Caco-2 (cell line): ENCODE data around the gene TNNI2. TPM values are rescaled to one million over a fixed set of nuclear protein-coding genes. Genes with fewer than 3 reads are reported as not detected.

Source experiments
- BruUV-seq: library from RNA; stranded (reverse); fragments of 400-500 nt; replicated peaks from 2 replicates; lab custom pipeline; 2021; lab: Mats Ljungman, UMichigan
- CTCF ChIA-PET: fragments of 300-600 bp; sonication (Branson Sonifier 250); formaldehyde crosslinking; loops from one replicate; lab custom pipeline; 2022; ENCODE audit warnings: antibody characterized with exemption; lab: Charles Lee
- POLR2A ChIA-PET: fragments of 300-600 bp; sonication (Branson Sonifier 250); formaldehyde crosslinking; loops from one replicate; lab custom pipeline; 2022; ENCODE audit warnings: antibody characterized with exemption; lab: Charles Lee
- DNase-seq, 2 experiments: peaks; one replicate each; pipeline versions ENCODE4 v3.0.0 to v3.0.0-alpha.2; 2020 to 2022
- H3K27me3 ChIP-seq: replicated peaks from 2 replicates; pipeline ENCODE4 v1.6.0; 2011; ENCODE audit warnings: low read length; ENCODE audit not compliant: control insufficient read depth, insufficient read depth
- H3K36me3 ChIP-seq: 2 replicates; pipeline ENCODE4 v1.5.1; 2011; ENCODE audit warnings: low read length; ENCODE audit not compliant: control insufficient read depth, insufficient read depth
- H3K4me1 ChIP-seq: fragments of 250-450 bp; sonication (Bioruptor Pico); 2 replicates; pipeline ENCODE4 v1.5.1; 2020; ENCODE audit warnings: mild to moderate bottlenecking
- H3K4me3 ChIP-seq: 2 replicates; pipeline ENCODE4 v1.5.1; 2011; ENCODE audit warnings: low read depth, mild to moderate bottlenecking, control low read depth, low read length
- H3K9me3 ChIP-seq: fragments of 250-450 bp; sonication (Bioruptor Pico); 2 replicates; pipeline ENCODE4 v1.5.1; 2020; ENCODE audit warnings: mild to moderate bottlenecking, moderate library complexity
- H3K27ac Mint-ChIP-seq: one replicate; pipeline ENCODE4 v1.8.0; 2022; ENCODE audit warnings: mixed read lengths; ENCODE audit not compliant: unreplicated experiment
- H3K27me3 Mint-ChIP-seq: one replicate; pipeline ENCODE4 v1.8.0; 2022; ENCODE audit warnings: mixed read lengths; ENCODE audit not compliant: insufficient read depth, unreplicated experiment
- H3K36me3 Mint-ChIP-seq: one replicate; pipeline ENCODE4 v1.8.0; 2022; ENCODE audit warnings: mild to moderate bottlenecking, mixed read lengths; ENCODE audit not compliant: insufficient read depth, unreplicated experiment
- H3K4me1 Mint-ChIP-seq: one replicate; pipeline ENCODE4 v1.8.0; 2022; ENCODE audit warnings: low read depth, mixed read lengths; ENCODE audit not compliant: unreplicated experiment
- H3K4me3 Mint-ChIP-seq: one replicate; pipeline ENCODE4 v1.8.0; 2022; ENCODE audit warnings: mild to moderate bottlenecking, moderate library complexity, mixed read lengths; ENCODE audit not compliant: unreplicated experiment
- H3K9me3 Mint-ChIP-seq: one replicate; pipeline ENCODE4 v1.8.0; 2022; ENCODE audit warnings: mixed read lengths; ENCODE audit not compliant: unreplicated experiment
- CTCF ChIP-seq, 2 experiments: fragments of 200-600 bp in 1 of 2; IDR thresholded peaks; 1 replicate in 1 of 2; 2 replicates in 1 of 2; pipeline versions ENCODE4 v1.5.1 to v1.8.0; 2011 to 2022; ENCODE audit warnings: antibody characterized with exemption in 1 of 2, control low read depth in 1 of 2, inconsistent platforms in 1 of 2, low read depth in 1 of 2, low read length in 1 of 2, mild to moderate bottlenecking in 1 of 2, moderate library complexity in 1 of 2; ENCODE audit not compliant: insufficient read depth in 1 of 2, severe bottlenecking in 1 of 2, unreplicated experiment in 1 of 2
- intact Hi-C: fragments of 100-400 bp; cut with micrococcal nuclease; formaldehyde crosslinking; loops from one replicate; pipeline ENCODE4 v1.10.0; 2022; ENCODE audit not compliant: unreplicated experiment
- total RNA-seq: library from RNA; stranded (reverse); gene quantifications from 2 replicates; pipeline ENCODE4 v1.2.3, GENCODE V29; 2022

TNNI2 gene
- total RNA-seq, 1 experiment from 2014 or later = 8.6 TPM

- no peak for TF ChIP-seq CTCF (IDR thresholded peaks at IDR 0.05; ENCODE audit: insufficient read depth in 1 of 2, low read depth in 1 of 2, low read length in 1 of 2, severe bottlenecking in 1 of 2, unreplicated experiment in 1 of 2)
- intact Hi-C loops = no loop called here
- no peaks in the 10 kb centered on the region for H3K9me3 ChIP-seq
- no TSS peak for BruUV-seq
- no peak overlapping the region for H3K4me3 Mint-ChIP-seq
- CTCF ChIA-PET = interaction anchor here (1.5 kb wide), 1 partner anchor 15 kb away, joined by 4 read pairs; no protein-coding TSS in a partner anchor
- H3K27me3 Mint-ChIP-seq = peaks cover 2% of the 10 kb centered on the region
- H3K4me3 ChIP-seq = no peak overlapping the region
- H3K27me3 ChIP-seq = no peaks in the 10 kb centered on the region; the same call in 1 of the 2 replicates
- POLR2A ChIA-PET = no interaction called here
- H3K9me3 Mint-ChIP-seq = no peaks in the 10 kb centered on the region
- H3K4me1 Mint-ChIP-seq = no peaks in the 10 kb centered on the region
- no peak overlapping the region for H3K27ac Mint-ChIP-seq
- H3K36me3 Mint-ChIP-seq = no peaks in the 10 kb centered on the region
- DNase-seq = no peak
- H3K4me1 ChIP-seq = peaks cover 7% of the 10 kb centered on the region
- H3K36me3 ChIP-seq = no peaks in the 10 kb centered on the region
These were observed 28.6 kb downstream of the TNNI2 start for GRCh38 chr11:1867381-1867780.

GRCh38 chr11:1868056-1868635, 29.4 kb downstream of the TNNI2 start:
- Mint-ChIP-seq H3K9me3 (no peaks in the 10 kb centered on the region), H3K27ac (no peak overlapping the region), H3K36me3 (no peaks in the 10 kb centered on the region), H3K4me3 (no peak overlapping the region), H3K4me1 (no peaks in the 10 kb centered on the region), H3K27me3 (peaks cover 2% of the 10 kb centered on the region)
- no peak for TF ChIP-seq CTCF (IDR thresholded peaks at IDR 0.05; ENCODE audit: insufficient read depth in 1 of 2, low read depth in 1 of 2, low read length in 1 of 2, severe bottlenecking in 1 of 2, unreplicated experiment in 1 of 2)
- H3K27me3 ChIP-seq = no peaks in the 10 kb centered on the region; the same call in 1 of the 2 replicates
- CTCF ChIA-PET = interaction anchor here (1.5 kb wide), 1 partner anchor 14 kb away, joined by 4 read pairs; no protein-coding TSS in a partner anchor
- H3K9me3 ChIP-seq = no peaks in the 10 kb centered on the region
- BruUV-seq = no TSS peak
- POLR2A ChIA-PET = no interaction called here
- H3K4me3 ChIP-seq = no peak overlapping the region
- intact Hi-C loops = no loop called here
- H3K4me1 ChIP-seq = peaks cover 6% of the 10 kb centered on the region
- no peaks in the 10 kb centered on the region for H3K36me3 ChIP-seq
- DNase-seq = no peak

GRCh38 chr11:1868636-1869291, 30.0 kb downstream of the TNNI2 start:
- no TSS peak for BruUV-seq
- Histone ChIP-seq H3K9me3 (no peaks in the 10 kb centered on the region), H3K27me3 (no peaks in the 10 kb centered on the region; the same call in 1 of the 2 replicates), H3K4me1 (no peaks in the 10 kb centered on the region; the same call in 1 of the 2 replicates), H3K4me3 (no peak overlapping the region), H3K36me3 (no peaks in the 10 kb centered on the region)
- intact Hi-C loops = no loop called here
- Mint-ChIP-seq H3K4me1 (no peaks in the 10 kb centered on the region), H3K27me3 (peaks cover 2% of the 10 kb centered on the region), H3K4me3 (no peak overlapping the region), H3K36me3 (no peaks in the 10 kb centered on the region), H3K27ac (no peak overlapping the region), H3K9me3 (no peaks in the 10 kb centered on the region)
- ChIA-PET CTCF (interaction anchor here (1.3 to 1.8 kb wide), 3 partner anchors 14 to 282 kb away, joined by 4 read pairs; no protein-coding TSS in a partner anchor), POLR2A (no interaction called here)
- no peak for DNase-seq
- no peak for TF ChIP-seq CTCF (IDR thresholded peaks at IDR 0.05; ENCODE audit: insufficient read depth in 1 of 2, low read depth in 1 of 2, low read length in 1 of 2, severe bottlenecking in 1 of 2, unreplicated experiment in 1 of 2)
